Measurements from ENCODE around the gene MARF1. TPM values are rescaled to one million over a fixed set of nuclear protein-coding genes. Genes with fewer than 3 reads are reported as not detected.
"Not testable (repeated sequence)": the region's sequence is repeated elsewhere in the genome, so short reads cannot be mapped to it uniquely, and the experiment has no call there.

MARF1 gene
- total RNA-seq (10 to 100 TPM; 36.9 to 65.3 (median 57.1) TPM), polyA plus RNA-seq (10 to 100 TPM; 15.5 to 24.6 (median 16.1) TPM)
- long read RNA-seq, donor 1, result 0 reads
- long read RNA-seq, donor 2, transcript MARF1-209 (2 exons, 489 nt), result major isoform, 6 of 12 reads
- long read RNA-seq, donor 2, partial matches to known transcripts, result 5 of 12 reads
- long read RNA-seq, donor 2, other reads (novel, unspliced or antisense), result 0 of 12 reads
- long read RNA-seq, donor 3, partial matches to known transcripts, result 6 of 8 reads
- long read RNA-seq, donor 3, other reads (novel, unspliced or antisense), result 0 of 8 reads
- long read RNA-seq, donor 4, full-length matches to known transcripts, result 1 of 1 reads
- long read RNA-seq, donor 4, partial matches to known transcripts, result 0 of 1 reads
- long read RNA-seq, donor 4, other reads (novel, unspliced or antisense), result 0 of 1 reads
- long read RNA-seq, donor 5, partial matches to known transcripts, result 5 of 7 reads
- long read RNA-seq, donor 5, other reads (novel, unspliced or antisense), result 0 of 7 reads
- long read RNA-seq, donor 6, full-length matches to known transcripts, result 19 of 43 reads
- long read RNA-seq, donor 6, partial matches to known transcripts, result 24 of 43 reads
- long read RNA-seq, donor 6, other reads (novel, unspliced or antisense), result 0 of 43 reads
- long read RNA-seq, donor 7, partial matches to known transcripts, result 11 of 11 reads
- long read RNA-seq, donor 7, other reads (novel, unspliced or antisense), result 0 of 11 reads
- long read RNA-seq, donor 8, full-length matches to known transcripts, result 4 of 11 reads
- long read RNA-seq, donor 8, partial matches to known transcripts, result 7 of 11 reads
- long read RNA-seq, donor 8, other reads (novel, unspliced or antisense), result 0 of 11 reads
- long read RNA-seq, donor 9, full-length matches to known transcripts, result 4 of 45 reads
- long read RNA-seq, donor 9, partial matches to known transcripts, result 41 of 45 reads
- long read RNA-seq, donor 9, other reads (novel, unspliced or antisense), result 0 of 45 reads
- long read RNA-seq, donor 10, partial matches to known transcripts, result 0 of 1 reads
- long read RNA-seq, donor 10, other reads (novel, unspliced or antisense), result 0 of 1 reads

- peak; percentile 99 for DNase-seq
- Histone ChIP-seq H3K27me3 (no peaks in the 10 kb centered on the region), H3K4me3 (peak within 1 kb of the TSS; percentile 69 to 94 (median 87)), H3K9me3 (no peaks in the 10 kb centered on the region), H3K4me1 (peaks cover 21 to 49% (median 30%) of the 10 kb centered on the region in 4 donors), H3K36me3 (peaks cover 9 to 12% (median 11%) of the 10 kb centered on the region in 4 donors), H3K27ac (peak within 1 kb of the TSS; percentile 98 to 99 (median 99))
- 0 to 1% (median 1%) methylated on average over 27 to 58 of the region's 58 CpGs for WGBS, 5 donors
- TF ChIP-seq EP300 (IDR thresholded peaks at IDR 0.05), result no peak
- TF ChIP-seq CTCF (IDR thresholded peaks at IDR 0.05), result peak in 4 of 7 experiments; percentile 11 to 48 (median 42)
- peak; percentile 94 to 97 (median 96) for TF ChIP-seq POLR2AphosphoS5 (IDR thresholded peaks at IDR 0.05)
- TF ChIP-seq POLR2A (IDR thresholded peaks at IDR 0.05), result peak in 2 of 4 donors; percentile 93
- intact Hi-C loops (cut with DNase I; ENCODE audit: low total_unique reads), result no loop called here
These were observed at the start of gene MARF1 for GRCh38 chr16:15643048-15643945. Gene MARF1 (minus strand): TSS chr16:15643154. CDS start chr16:15639233, 3,921 bp downstream.

GRCh38 chr16:15692508-15692907 is 49.6 kb upstream of the MARF1 start:
- H3K4me3 ChIP-seq; DNase-seq; intact Hi-C loops (cut with DNase I; ENCODE audit: low total_unique reads); H3K27ac ChIP-seq; H3K4me1 ChIP-seq; H3K27me3 ChIP-seq; H3K9me3 ChIP-seq: not testable (repeated sequence)
- H3K36me3 ChIP-seq, result peaks cover 62 to 97% (median 94%) of the 10 kb centered on the region in 4 donors
- WGBS, 5 donors, result 80 to 98% (median 95%) methylated on average over 1 of the region's 1 CpG

- H3K27me3 ChIP-seq, result no peaks in the 10 kb centered on the region
- no peaks in the 10 kb centered on the region for H3K9me3 ChIP-seq
- intact Hi-C loops (cut with DNase I; ENCODE audit: low total_unique reads), result no loop called here
- H3K27ac ChIP-seq, result no peak overlapping the region
- no peak for TF ChIP-seq CTCF (IDR thresholded peaks at IDR 0.05)
- peaks cover 57 to 96% (median 94%) of the 10 kb centered on the region in 4 donors for H3K36me3 ChIP-seq
- no peak overlapping the region for H3K4me3 ChIP-seq
- no peaks in the 10 kb centered on the region for H3K4me1 ChIP-seq
- 88 to 97% (median 94%) methylated on average over 10 of the region's 10 CpGs for WGBS, 5 donors
- no peak for DNase-seq
These were observed 48.1 kb upstream of the MARF1 start for GRCh38 chr16:15691046-15691445.

- Histone ChIP-seq H3K36me3 (peaks cover 57 to 96% (median 94%) of the 10 kb centered on the region in 4 donors), H3K27ac (no peak overlapping the region), H3K27me3 (no peaks in the 10 kb centered on the region), H3K9me3 (no peaks in the 10 kb centered on the region), H3K4me3 (no peak overlapping the region), H3K4me1 (no peaks in the 10 kb centered on the region)
- DNase-seq, result no peak
- intact Hi-C loops (cut with DNase I; ENCODE audit: low total_unique reads), result no loop called here
- 78 to 92% (median 82%) methylated on average over 3 of the region's 3 CpGs for WGBS, 5 donors
- TF ChIP-seq CTCF (IDR thresholded peaks at IDR 0.05), result no peak
- no peak for TF ChIP-seq POLR2AphosphoS5 (IDR thresholded peaks at IDR 0.05)
- no peak for TF ChIP-seq EP300 (IDR thresholded peaks at IDR 0.05)
- TF ChIP-seq POLR2A (IDR thresholded peaks at IDR 0.05), result no peak
These were observed 47.3 kb upstream of the MARF1 start for GRCh38 chr16:15690296-15690695.
